Ectodermal cell (in vitro differentiated cells): ENCODE data around the gene WT1.

Experiments
- H3K27ac ChIP-seq: 2 replicates; pipeline ENCODE4 v1.7.0; 2013; ENCODE audit warnings: mild to moderate bottlenecking, low read depth, low read length; ENCODE audit not compliant: insufficient read depth, poor library complexity, severe bottlenecking
- H3K27me3 ChIP-seq: 2 replicates; pipeline ENCODE4 v1.7.0; 2013; ENCODE audit warnings: mild to moderate bottlenecking, low read length; ENCODE audit not compliant: insufficient read depth, control insufficient read depth, poor library complexity, severe bottlenecking
- H3K36me3 ChIP-seq: one replicate; pipeline ENCODE4 v1.7.0; 2013; ENCODE audit warnings: low read length; ENCODE audit not compliant: control insufficient read depth, insufficient read depth
- H3K4me1 ChIP-seq: one replicate; pipeline ENCODE4 v1.7.0; 2013; ENCODE audit warnings: low read length; ENCODE audit not compliant: control insufficient read depth, insufficient read depth
- H3K4me3 ChIP-seq: 2 replicates; pipeline ENCODE4 v1.7.0; 2013; ENCODE audit warnings: low read depth, low read length, control low read depth; ENCODE audit not compliant: insufficient read depth
- H3K9me3 ChIP-seq: 2 replicates; pipeline ENCODE4 v1.7.0; 2013; ENCODE audit warnings: mild to moderate bottlenecking, low read length, moderate library complexity; ENCODE audit not compliant: control insufficient read depth
- WGBS, 2 experiments: methylation state at CpG; one replicate each; pipeline ENCODE4 v1.1.7; 2013; ENCODE audit warnings: missing lambda C conversion rate in 2 of 2; 5-methylcytosine and 5-hydroxymethylcytosine counted together

Gene WT1

DNA sequence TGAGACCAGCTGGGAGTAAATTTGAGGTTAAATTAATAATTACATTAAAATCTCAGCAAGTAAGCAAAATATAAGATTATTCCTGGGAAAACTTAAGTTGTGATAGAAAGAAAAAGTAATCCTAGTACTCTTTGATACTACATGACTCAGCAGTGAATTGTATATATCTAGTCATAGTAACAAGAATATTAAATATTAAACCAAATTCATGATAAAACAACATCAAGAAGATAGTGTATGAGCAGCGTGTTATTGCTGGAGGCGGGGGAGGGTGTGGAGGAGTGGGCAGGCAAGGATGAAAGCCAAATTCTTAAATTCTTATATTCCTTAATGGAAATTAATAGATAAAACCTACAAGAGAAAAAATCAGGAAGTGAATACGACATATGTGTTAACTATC, 95.2 kb downstream of the WT1 start:
- H3K27me3 ChIP-seq: peaks cover under 1% of the 10 kb centered on the region
- no peaks in the 10 kb centered on the region for H3K9me3 ChIP-seq
- H3K4me1 ChIP-seq: no peaks in the 10 kb centered on the region
- no peaks in the 10 kb centered on the region for H3K36me3 ChIP-seq
- H3K4me3 ChIP-seq: no peak overlapping the region
- WGBS, 2 experiments: 100% methylated on average over 1 of the region's 3 CpGs; no CpG with 5 or more reads in 1 of the 2 experiments
- H3K27ac ChIP-seq: no peak overlapping the region
